K562 (cell line): ENCODE data around the gene KCNH2. TPM values are rescaled to one million over a fixed set of nuclear protein-coding genes. Genes with fewer than 3 reads are reported as not detected.

Experiments used
- ARID3B ChIP-seq: fragments of 250-450 bp; sonication (Bioruptor Pico); IDR thresholded peaks from 2 replicates; pipeline ENCODE4 v1.4.0; 2020; ENCODE audit warnings: borderline replicate concordance
- ATF6 ChIP-seq: sonication (generic); formaldehyde crosslinking; IDR thresholded peaks from 2 replicates; pipeline ENCODE4 v1.4.0; 2020; ENCODE audit warnings: mild to moderate bottlenecking, missing genetic modification reagents
- CBFA2T3 ChIP-seq: fragments of 450-650 bp; IDR thresholded peaks from 2 replicates; pipeline ENCODE4 v1.6.1; 2017
- COPS2 ChIP-seq: fragments of 450-650 bp; conservative IDR thresholded peaks from 2 replicates; pipeline ENCODE4 v1.6.1; 2016; ENCODE audit warnings: mild to moderate bottlenecking, moderate library complexity
- CREB1 ChIP-seq, 2 experiments: sonication (generic) in 1 of 2; formaldehyde crosslinking in 1 of 2; IDR thresholded peaks; 2 replicates each; pipeline versions ENCODE4 v1.6.1 to v1.8.0; 2012 to 2022; ENCODE audit warnings: inconsistent platforms in 1 of 2, mild to moderate bottlenecking in 1 of 2, missing genetic modification reagents in 1 of 2, moderate library complexity in 1 of 2
- CREM ChIP-seq: IDR thresholded peaks from 2 replicates; pipeline ENCODE4 v1.6.1; 2014; ENCODE audit warnings: antibody characterized with exemption, low read depth
- ELF4 ChIP-seq: fragments of 450-650 bp; formaldehyde crosslinking; IDR thresholded peaks from 2 replicates; pipeline ENCODE4 v1.4.0; 2022; ENCODE audit warnings: missing genetic modification characterization
- FOXM1 ChIP-seq, 2 experiments: fragments of 450-650 bp in 1 of 2; sonication (generic) in 1 of 2; formaldehyde crosslinking in 1 of 2; IDR thresholded peaks; 2 replicates each; pipeline versions ENCODE4 v1.6.1 to v1.9.0; 2017 to 2022; ENCODE audit warnings: low read depth in 2 of 2, mild to moderate bottlenecking in 2 of 2, missing genetic modification reagents in 1 of 2, moderate library complexity in 1 of 2
- HDAC2 ChIP-seq: fragments of 450-650 bp; IDR thresholded peaks from 2 replicates; pipeline ENCODE4 v1.6.1; 2016; ENCODE audit warnings: mild to moderate bottlenecking
- HMBOX1 ChIP-seq: sonication (generic); IDR thresholded peaks from 2 replicates; pipeline ENCODE4 v1.6.1; 2016
- KDM1A ChIP-seq, 2 experiments: fragments of 450-650 bp; IDR thresholded peaks; 2 replicates each; pipeline ENCODE4 v1.6.1; 2016; ENCODE audit warnings: mild to moderate bottlenecking in 2 of 2
- KDM4B ChIP-seq, 2 experiments: fragments of 450-650 bp in 1 of 2; sonication (generic) in 1 of 2; IDR thresholded peaks; 2 replicates each; pipeline ENCODE4 v1.6.1; 2016 to 2017; ENCODE audit warnings: borderline replicate concordance in 2 of 2, antibody characterized with exemption in 1 of 2, low read depth in 1 of 2, mild to moderate bottlenecking in 1 of 2
- NFATC3 ChIP-seq: fragments of 450-650 bp; IDR thresholded peaks from 2 replicates; pipeline ENCODE4 v1.6.1; 2017; ENCODE audit warnings: mild to moderate bottlenecking
- OTX1 ChIP-seq: fragments of 450-650 bp; formaldehyde crosslinking; IDR thresholded peaks from 2 replicates; pipeline ENCODE4 v1.4.0; 2022; ENCODE audit warnings: mild to moderate bottlenecking
- SOX6 ChIP-seq: fragments of 450-650 bp; IDR thresholded peaks from 2 replicates; pipeline ENCODE4 v1.6.1; 2014; ENCODE audit warnings: mild to moderate bottlenecking
- TFAP4 ChIP-seq: sonication (generic); formaldehyde crosslinking; IDR thresholded peaks from 2 replicates; pipeline ENCODE4 v1.8.0; 2022; ENCODE audit warnings: missing genetic modification reagents, mild to moderate bottlenecking, moderate library complexity, borderline replicate concordance
- YY1 ChIP-seq, 3 experiments: IDR thresholded peaks; 2 replicates each; pipeline ENCODE4 v1.6.1; 2011; ENCODE audit warnings: low read length in 2 of 3, mild to moderate bottlenecking in 2 of 3, moderate library complexity in 2 of 3, borderline replicate concordance in 1 of 3, control low read depth in 1 of 3, low read depth in 1 of 3; ENCODE audit not compliant: insufficient read depth in 3 of 3, insufficient replicate concordance in 2 of 3, control insufficient read depth in 1 of 3, insufficient read length in 1 of 3; ENCODE audit errors: extremely low read depth in 1 of 3
- ZNF174 ChIP-seq: fragments of 250-450 bp; sonication (Bioruptor Pico); IDR thresholded peaks from 2 replicates; pipeline ENCODE4 v1.4.0; 2020; ENCODE audit warnings: mild to moderate bottlenecking
- ZNF23 ChIP-seq: fragments of 250-450 bp; sonication (Bioruptor Pico); IDR thresholded peaks from 2 replicates; pipeline ENCODE4 v1.4.0; 2020; ENCODE audit warnings: mild to moderate bottlenecking
- ZNF589 ChIP-seq: fragments of 200-800 bp; sonication (Bioruptor generic); IDR thresholded peaks from 2 replicates; pipeline ENCODE4 v1.6.1; 2016; ENCODE audit warnings: low read depth, missing genetic modification characterization, missing compliant biosample characterization
- ZNF830 ChIP-seq: fragments of 250-450 bp; sonication (Bioruptor Pico); IDR thresholded peaks from 2 replicates; pipeline ENCODE4 v1.5.0; 2021; ENCODE audit warnings: mild to moderate bottlenecking
- polyA plus RNA-seq, 8 experiments: library from polyadenylated mRNA; depleted of rRNA in 4 of 8; stranded (reverse) in 5 of 8; unstranded in 3 of 8; fragments of >200 nt; fragmentation: Nextera tagmentation in 2 of 8; fragmentation: Illumina TruSeq in 1 of 8; extraction: Ambion mirVana in 2 of 8; extraction: Trizol in 1 of 8; gene quantifications; 2 replicates each; pipeline versions ENCODE4 v1.2.1 to v1.2.3, GENCODE V29; 2011 to 2014; ENCODE audit warnings: inconsistent platforms in 1 of 8, missing spikeins in 1 of 8
- total RNA-seq, 7 experiments: library from RNA; depleted of rRNA in 6 of 7; stranded (reverse); fragments of >200 nt in 6 of 7; fragmentation: Illumina TruSeq in 2 of 7; extraction: Trizol in 2 of 7; gene quantifications; 2 replicates each; pipeline versions ENCODE4 v1.2.1 to v1.2.3, GENCODE V29; 2011 to 2021; ENCODE audit warnings: low replicate concordance in 1 of 7

The KCNH2 gene
- total and polyA plus RNA-seq, 9 of the 15 experiments (the other 6 are each of a cell fraction or from before 2014, with no cell fraction given) = 18.1 to 368 (median 218) TPM

GRCh38 chr7:151008143-151008510 is 30.0 kb upstream of the KCNH2 start (continued):
- peak; percentile 63 for TF ChIP-seq FOXM1 (IDR thresholded peaks at IDR 0.05; ENCODE audit: low read depth)
- TF ChIP-seq FOXM1 (CRISPR knock-in tag; IDR thresholded peaks at IDR 0.05; ENCODE audit: low read depth) = no peak
- TF ChIP-seq KDM4B (IDR thresholded peaks at IDR 0.05; ENCODE audit: borderline replicate concordance in 2 of 2, low read depth in 1 of 2) = no peak; a peak in 1 of 4 replicates
- TF ChIP-seq ZNF589 = 0 out of 2 replicates have a peak, but pooled peaks have one; percentile 46
- TF ChIP-seq ZNF174 = 0 out of 2 replicates have a peak, but pooled peaks have one; percentile 46
- no peak for TF ChIP-seq ZNF23 (CRISPR knock-in tag)
- peak; percentile 64 for TF ChIP-seq SOX6
- TF ChIP-seq HMBOX1 = peak; percentile 60; the same call in 1 of the 2 replicates
- peak; percentile 70 for TF ChIP-seq CREM
- peak in 1 of 2 experiments; percentile 34; a peak in 1 of 4 replicates for TF ChIP-seq KDM1A (IDR thresholded peaks at IDR 0.05)
- TF ChIP-seq ZNF830 (CRISPR knock-in tag) = 0 out of 2 replicates have a peak, but pooled peaks have one; percentile 1
- TF ChIP-seq ELF4 (CRISPR knock-in tag) = peak; percentile 56; the same call in 1 of the 2 replicates
- TF ChIP-seq ATF6 (CRISPR knock-in tag) = no peak
- TF ChIP-seq HDAC2 = no peak
- no peak for TF ChIP-seq NFATC3
- peak; percentile 83; the same call in 1 of the 2 replicates for TF ChIP-seq TFAP4
- peak; percentile 44; the same call in 1 of the 2 replicates for TF ChIP-seq CREB1 (IDR thresholded peaks at IDR 0.05)
- TF ChIP-seq CREB1 (CRISPR knock-in tag; IDR thresholded peaks at IDR 0.05) = no peak
- no peak for TF ChIP-seq COPS2
- TF ChIP-seq ARID3B (CRISPR knock-in tag) = no peak
- peak; percentile 96 for TF ChIP-seq CBFA2T3
- peak in 1 of 3 experiments; percentile 49 for TF ChIP-seq YY1 (IDR thresholded peaks at IDR 0.05; ENCODE audit: borderline replicate concordance in 1 of 3, control insufficient read depth in 1 of 3, extremely low read depth in 1 of 3, insufficient read depth in 3 of 3, insufficient read length in 1 of 3, insufficient replicate concordance in 2 of 3, low read depth in 1 of 3, low read length in 2 of 3)
- 0 out of 2 replicates have a peak, but pooled peaks have one; percentile 3 for TF ChIP-seq OTX1
